Skin of body (tissue), 2 donors: Measurements from ENCODE around the gene MICALL1. TPM values are rescaled to one million over a fixed set of nuclear protein-coding genes. Genes with fewer than 3 reads are reported as not detected.
"Not testable (repeated sequence)": the region's sequence is repeated elsewhere in the genome, so short reads cannot be mapped to it uniquely, and the experiment has no call there.

Experiments
- DNase-seq: peaks from one replicate; lab custom pipeline; 2025; lab: John Stamatoyannopoulos, UW
- total RNA-seq: library from RNA; depleted of rRNA; stranded (reverse); fragments of >200 nt; gene quantifications from one replicate; pipeline ENCODE4 v1.2.3, GENCODE V29; 2014

MICALL1 gene
- total RNA-seq, 1 donor from 2014 or later: 18.8 TPM

GRCh38 chr22:37929390-37929789 is 23.3 kb downstream of the MICALL1 start:
- DNase-seq: no peak

- DNase-seq: no peak
These were observed 24.3 kb downstream of the MICALL1 start for GRCh38 chr22:37930270-37930951.

DNA sequence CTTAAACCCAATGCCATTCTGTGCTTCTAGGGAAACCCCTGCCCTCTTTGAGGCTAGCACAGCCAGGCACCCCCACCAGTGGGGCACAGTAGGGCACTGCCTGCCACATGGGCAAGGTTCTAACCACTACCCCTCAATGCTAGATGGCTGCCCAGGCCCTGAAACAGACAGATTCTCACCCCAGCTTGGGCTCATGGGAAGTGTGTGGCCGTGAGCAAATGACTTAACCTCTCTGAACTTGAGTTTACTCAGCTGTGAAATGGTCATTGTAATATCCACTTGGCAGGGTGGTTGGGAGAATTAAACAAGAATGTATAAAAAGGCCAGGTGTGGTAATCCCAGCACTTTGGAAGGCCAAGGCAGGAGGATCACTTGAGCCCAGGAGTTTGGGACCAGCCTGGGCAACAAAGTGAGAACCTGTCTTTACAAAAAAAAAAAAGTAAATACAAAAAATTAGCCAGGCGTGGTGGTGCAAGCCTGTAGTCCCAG is 24.9 kb downstream of the MICALL1 start:
- DNase-seq: no peak

DNA sequence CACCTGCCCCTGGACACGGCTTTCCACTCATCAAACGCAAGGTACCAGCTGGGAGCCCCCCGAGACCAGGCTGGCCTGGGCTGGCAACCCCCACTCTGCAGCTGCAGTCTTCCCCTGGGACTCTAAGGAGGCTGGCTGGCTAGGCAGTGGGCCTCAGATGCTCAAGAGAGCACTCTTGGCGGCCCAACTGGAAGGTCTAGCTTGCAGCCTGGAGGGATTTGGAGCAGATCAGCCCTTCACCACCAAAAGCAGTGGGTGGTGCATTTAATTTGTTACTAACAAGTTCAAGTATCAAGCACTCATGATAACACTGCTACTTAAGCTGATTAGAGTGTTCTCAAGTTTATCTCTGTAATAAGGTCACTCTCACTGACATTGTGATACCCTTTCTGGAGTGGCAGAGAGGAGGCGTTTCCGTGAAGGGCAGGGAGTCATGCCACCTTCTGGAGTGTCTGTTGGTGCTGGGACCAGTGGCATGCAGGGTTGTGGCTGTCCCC is 25.8 kb downstream of the MICALL1 start:
- DNase-seq: no peak

- DNase-seq: no peak
These were observed 26.3 kb downstream of the MICALL1 start for GRCh38 chr22:37932401-37932800.

GRCh38 chr22:37932821-37933578 is 26.9 kb downstream of the MICALL1 start:
- DNase-seq: no peak

DNA sequence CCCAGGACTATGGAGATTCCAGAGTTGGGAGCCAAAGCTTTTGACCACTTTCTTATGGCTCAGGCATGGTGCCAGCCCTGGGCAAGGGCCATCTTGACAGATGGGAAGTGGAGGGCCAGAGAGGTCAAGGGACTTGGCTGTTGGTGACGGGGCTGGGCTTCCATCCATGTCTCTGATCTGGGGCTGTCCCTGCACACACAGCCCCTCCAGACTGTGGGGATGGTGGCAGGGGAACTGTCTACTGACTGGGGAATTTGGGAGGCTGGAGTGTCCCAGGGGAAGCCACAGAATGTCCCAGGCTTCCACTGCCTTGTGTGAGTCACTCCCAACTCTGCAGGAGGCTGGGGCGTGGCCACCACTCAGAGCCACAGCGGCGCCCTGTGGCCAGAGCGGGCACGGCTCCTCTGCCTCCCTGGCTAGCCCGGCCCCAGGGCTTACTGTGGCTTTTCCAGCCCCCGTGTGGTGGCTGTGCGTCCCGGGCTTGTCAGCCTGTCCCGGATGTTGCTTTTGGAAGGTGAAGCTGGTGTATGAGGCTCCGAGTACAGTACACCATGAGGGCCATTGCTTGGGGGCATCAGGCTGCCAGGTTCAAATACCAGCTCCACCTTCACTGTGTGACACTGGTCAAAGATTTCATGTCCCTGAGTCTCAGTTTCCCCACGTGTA is 27.7 kb downstream of the MICALL1 start:
- peak; percentile 77 for DNase-seq

DNA sequence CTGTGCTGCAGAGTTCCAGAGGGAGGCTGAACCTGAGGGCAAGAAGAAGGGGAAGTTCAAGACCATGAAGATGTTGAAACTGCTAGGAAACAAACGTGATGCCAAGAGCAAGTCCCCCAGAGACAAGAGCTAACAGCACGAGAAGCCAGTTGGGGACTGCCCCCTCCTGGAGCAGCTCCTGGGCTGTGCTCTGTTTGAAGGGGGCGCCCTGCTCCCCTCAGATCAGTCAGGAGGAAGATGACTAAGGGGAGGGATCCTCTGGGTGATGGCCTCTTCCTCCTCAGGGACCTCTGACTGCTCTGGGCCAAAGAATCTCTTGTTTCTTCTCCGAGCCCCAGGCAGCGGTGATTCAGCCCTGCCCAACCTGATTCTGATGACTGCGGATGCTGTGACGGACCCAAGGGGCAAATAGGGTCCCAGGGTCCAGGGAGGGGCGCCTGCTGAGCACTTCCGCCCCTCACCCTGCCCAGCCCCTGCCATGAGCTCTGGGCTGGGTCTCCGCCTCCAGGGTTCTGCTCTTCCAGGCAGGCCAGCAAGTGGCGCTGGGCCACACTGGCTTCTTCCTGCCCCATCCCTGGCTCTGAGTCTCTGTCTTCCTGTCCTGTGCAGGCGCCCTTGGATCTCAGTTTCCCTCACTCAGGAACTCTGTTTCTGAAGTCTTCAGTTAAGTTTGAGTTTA is 34.7 kb downstream of the MICALL1 start:
- no peak for DNase-seq

GRCh38 chr22:37942133-37942532 is 36.0 kb downstream of the MICALL1 start:
- no peak for DNase-seq

GRCh38 chr22:37943136-37943824 is 37.2 kb downstream of the MICALL1 start:
- no peak for DNase-seq

GRCh38 chr22:37943825-37944198 is 37.7 kb downstream of the MICALL1 start:
- no peak for DNase-seq

DNA sequence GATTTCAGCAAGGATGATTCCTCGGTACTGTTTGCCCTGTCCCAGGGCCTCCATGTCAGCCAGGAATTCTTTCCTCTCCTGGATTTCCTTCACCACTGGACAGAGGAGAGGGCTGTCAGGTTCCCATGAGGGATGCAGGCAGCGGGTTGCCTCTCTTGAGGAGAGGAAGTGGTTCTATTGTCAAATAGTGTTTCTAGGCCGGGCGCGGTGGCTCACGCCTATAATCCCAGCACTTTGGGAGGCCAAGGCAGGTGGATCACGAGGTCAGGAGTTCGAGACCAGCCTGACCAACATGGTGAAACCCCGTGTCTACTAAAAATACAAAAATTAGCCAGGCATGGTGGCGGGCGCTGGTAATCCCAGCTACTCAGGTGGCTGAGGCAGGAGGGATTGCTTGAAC is 38.3 kb downstream of the MICALL1 start:
- not testable (repeated sequence) for DNase-seq

GRCh38 chr22:37947142-37947795 is 41.2 kb downstream of the MICALL1 start:
- DNase-seq: not testable (repeated sequence)

- no peak for DNase-seq
These were observed 45.2 kb downstream of the MICALL1 start for GRCh38 chr22:37951305-37951704.

- not testable (repeated sequence) for DNase-seq
These were observed 46.5 kb downstream of the MICALL1 start for GRCh38 chr22:37952629-37953028.

DNA sequence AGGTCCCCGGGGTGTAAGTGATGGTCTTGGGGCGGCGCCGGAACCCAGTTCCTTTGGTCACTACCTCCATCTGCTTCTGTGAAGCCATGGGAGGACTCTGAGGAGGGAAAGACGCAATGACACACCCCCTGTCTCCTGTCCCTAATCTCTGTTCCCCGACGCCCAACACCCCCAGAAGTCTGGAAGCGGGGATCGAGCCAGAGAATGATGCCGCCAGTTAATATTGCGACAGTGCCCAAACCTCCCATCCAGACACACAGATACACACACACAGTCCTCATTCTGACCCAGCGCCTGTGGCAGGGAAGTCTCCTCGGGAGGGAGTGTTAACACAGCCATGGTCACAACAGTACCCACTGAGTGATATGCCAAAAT is 47.0 kb downstream of the MICALL1 start:
- DNase-seq: no peak

DNA sequence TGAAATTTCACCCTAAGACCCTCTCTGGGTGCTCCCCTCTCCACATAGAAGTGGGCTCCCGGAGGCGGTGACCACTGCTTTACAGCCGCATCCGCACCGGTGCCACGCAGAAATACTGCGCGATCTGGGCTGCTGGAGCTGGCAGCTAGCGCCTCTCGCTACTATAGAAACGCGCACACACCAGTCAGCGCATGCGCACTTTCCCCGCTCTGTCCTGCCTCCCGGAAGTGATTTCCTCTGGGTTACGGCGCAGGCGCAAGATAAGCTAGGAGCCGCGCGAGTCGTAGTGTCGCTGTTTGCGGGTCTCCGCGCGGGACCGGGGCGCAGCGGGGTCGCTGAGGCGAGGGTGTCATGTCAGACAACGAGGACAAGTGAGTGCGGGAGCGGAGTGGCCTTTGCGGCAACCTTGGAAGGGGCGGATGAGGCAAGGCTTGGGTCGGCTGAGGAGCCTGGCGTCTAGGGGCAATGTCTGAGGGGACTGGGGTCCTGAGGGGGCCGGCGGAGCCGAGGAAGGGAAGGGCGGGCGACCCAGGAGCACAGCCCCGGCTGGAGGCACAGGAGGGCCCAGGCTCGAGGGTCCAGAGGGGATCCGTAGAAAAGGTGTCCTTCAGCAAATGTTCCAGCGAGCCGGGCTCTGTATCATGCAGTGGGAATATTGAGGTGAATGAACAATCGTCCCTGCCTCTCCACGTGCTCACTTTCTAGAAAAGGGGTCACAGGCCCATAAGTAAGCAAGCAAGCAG is 47.5 kb downstream of the MICALL1 start, which contains the start of the genes C22orf23 and POLR2F:
Gene C22orf23, minus strand, starts transcription at position 165 of the 743 bp plus-strand sequence. CDS start 452 bp downstream, outside the sequence.
Gene POLR2F, plus strand, starts transcription at position 263 of the 743 bp plus-strand sequence. Its CDS starts 89 bp downstream, at position 352.
- DNase-seq: peak; percentile 93

DNA sequence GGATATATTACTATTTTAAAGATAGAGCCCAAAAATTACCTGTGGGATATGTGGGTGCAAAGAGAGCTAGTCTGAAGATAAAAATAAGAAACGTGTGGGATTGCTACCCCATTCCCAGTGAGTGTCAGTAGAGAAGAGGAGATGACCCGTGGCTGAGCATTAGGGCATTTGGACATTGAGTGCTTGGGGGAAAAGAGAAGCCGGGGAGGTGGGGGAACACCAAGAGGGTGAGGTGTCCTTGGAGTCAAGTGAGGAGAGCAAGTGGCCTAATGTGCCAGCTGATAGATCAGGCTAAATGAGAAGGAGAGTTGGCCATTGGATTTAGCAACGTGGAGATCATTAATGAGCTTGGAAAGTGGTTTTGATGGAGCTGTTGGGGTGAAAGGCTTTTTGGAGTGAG is 48.6 kb downstream of the MICALL1 start:
- no peak for DNase-seq

DNA sequence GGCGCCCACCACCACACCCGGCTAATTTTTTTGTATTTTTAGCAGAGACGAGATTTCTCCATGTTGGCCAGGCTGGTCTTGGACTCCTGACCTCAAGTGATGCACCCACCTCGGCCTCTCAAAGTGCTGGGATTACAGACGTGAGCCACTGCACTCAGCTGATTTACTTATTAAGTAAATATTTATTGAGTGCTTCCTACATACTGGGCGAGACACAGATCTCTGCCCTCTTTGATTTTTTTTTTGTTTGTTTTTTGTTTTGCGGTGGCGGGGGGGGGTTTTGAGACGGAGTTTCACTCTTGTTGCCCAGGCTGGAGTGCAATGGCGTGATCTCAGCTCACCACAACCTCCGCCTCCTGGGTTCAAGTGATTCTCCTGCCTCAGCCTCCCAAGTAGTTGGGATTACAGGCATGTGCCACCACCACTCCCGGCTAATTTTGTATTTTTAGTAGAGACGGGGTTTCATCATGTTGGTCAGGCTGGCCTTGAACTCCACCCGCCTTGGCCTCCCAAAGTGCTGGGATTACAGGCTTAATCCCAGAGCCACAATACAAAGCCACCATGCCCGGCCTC is 49.8 kb downstream of the MICALL1 start:
- DNase-seq: not testable (repeated sequence)
